GM12872 (cell line): ENCODE data around the gene TRAPPC6A.

Experiments
- CTCF ChIP-seq: IDR thresholded peaks from 3 replicates; pipeline ENCODE4 v1.5.1; 2011; ENCODE audit warnings: low read depth, mild to moderate bottlenecking, low read length, moderate library complexity; ENCODE audit not compliant: insufficient read depth

TRAPPC6A gene

DNA sequence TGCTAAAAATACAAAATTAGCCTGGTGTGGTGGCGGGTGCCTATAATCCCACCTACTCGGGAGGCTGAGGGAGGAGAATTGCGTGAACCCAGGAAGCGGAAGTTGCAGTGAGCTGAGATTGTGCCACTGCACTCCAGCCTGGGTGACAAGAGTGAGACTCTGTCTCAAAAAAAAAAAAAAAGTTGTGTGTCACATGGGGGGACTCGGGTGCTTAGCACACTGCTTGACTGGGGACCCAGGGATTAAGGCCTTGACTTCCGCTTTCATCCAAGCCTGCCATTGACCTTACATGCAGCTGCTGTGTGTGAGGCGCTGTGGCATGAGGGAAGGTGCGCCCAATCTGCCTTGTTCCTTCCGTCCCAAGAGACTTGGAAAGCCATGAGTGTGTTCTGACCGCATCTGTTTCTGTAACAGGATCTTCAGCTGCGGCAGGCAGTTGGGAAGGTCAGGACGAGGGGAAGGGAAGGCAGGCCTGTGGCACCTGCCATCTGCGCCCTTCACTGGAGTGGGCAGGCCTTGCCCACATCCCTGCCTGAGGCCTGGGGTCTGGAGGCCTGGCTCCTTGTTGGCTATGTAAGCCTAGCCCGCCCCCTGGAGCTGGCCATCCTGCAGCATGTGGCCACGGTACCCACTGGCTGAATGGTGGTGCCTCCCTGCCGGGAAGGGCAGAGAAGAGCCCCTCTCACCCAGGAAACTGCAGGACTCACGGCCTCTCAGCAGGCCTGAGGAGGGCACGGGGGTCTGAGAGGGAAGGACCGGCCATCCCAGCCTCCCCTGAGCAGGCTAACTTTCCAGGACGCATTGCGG, 62.0 kb downstream of the TRAPPC6A start:
- TF ChIP-seq CTCF, result no peak

- TF ChIP-seq CTCF, result no peak
Observed at GRCh38 chr19:45114116-45114515, 63.9 kb downstream of the TRAPPC6A start.

- TF ChIP-seq CTCF, result no peak
Observed at GRCh38 chr19:45113628-45114027, 64.4 kb downstream of the TRAPPC6A start.
